Measurements from ENCODE around the gene ERN2. TPM values are rescaled to one million over a fixed set of nuclear protein-coding genes. Genes with fewer than 3 reads are reported as not detected.

ERN2 gene
- total RNA-seq, 1 donor from 2014 or later, result 0.29 TPM

- Histone ChIP-seq H3K9me3 (no peaks in the 10 kb centered on the region), H3K27ac (no peak overlapping the region), H3K36me3 (peaks cover 22% of the 10 kb centered on the region), H3K4me1 (peaks cover 7% of the 10 kb centered on the region), H3K27me3 (no peaks in the 10 kb centered on the region), H3K4me3 (peak overlapping the region; percentile 65)
- ATAC-seq, result peak; percentile 23
- TF ChIP-seq, protein P1, sequence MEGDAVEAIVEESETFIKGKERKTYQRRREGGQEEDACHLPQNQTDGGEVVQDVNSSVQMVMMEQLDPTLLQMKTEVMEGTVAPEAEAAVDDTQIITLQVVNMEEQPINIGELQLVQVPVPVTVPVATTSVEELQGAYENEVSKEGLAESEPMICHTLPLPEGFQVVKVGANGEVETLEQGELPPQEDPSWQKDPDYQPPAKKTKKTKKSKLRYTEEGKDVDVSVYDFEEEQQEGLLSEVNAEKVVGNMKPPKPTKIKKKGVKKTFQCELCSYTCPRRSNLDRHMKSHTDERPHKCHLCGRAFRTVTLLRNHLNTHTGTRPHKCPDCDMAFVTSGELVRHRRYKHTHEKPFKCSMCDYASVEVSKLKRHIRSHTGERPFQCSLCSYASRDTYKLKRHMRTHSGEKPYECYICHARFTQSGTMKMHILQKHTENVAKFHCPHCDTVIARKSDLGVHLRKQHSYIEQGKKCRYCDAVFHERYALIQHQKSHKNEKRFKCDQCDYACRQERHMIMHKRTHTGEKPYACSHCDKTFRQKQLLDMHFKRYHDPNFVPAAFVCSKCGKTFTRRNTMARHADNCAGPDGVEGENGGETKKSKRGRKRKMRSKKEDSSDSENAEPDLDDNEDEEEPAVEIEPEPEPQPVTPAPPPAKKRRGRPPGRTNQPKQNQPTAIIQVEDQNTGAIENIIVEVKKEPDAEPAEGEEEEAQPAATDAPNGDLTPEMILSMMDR (IDR thresholded peaks at IDR 0.05), result no peak
- intact Hi-C loops (cut with DNase I), result no loop called here
- no peak for DNase-seq
Measured at GRCh38 chr16:23679274-23679985, 33.6 kb downstream of the ERN2 start.

GRCh38 chr16:23678430-23679273 is 34.4 kb downstream of the ERN2 start, which contains the start of gene PLK1:
PLK1 (plus strand) TSS chr16:23678889; CDS start chr16:23678933, 44 bp downstream.
- intact Hi-C loops (cut with DNase I), result no loop called here
- Histone ChIP-seq H3K36me3 (peaks cover 14% of the 10 kb centered on the region), H3K27me3 (no peaks in the 10 kb centered on the region), H3K4me3 (peak within 1 kb of the TSS; percentile 65), H3K9me3 (no peaks in the 10 kb centered on the region), H3K4me1 (peaks cover 7% of the 10 kb centered on the region), H3K27ac (no peak within 1 kb of the TSS)
- ATAC-seq (peak; percentile 94), DNase-seq (peak; percentile 87)
- TF ChIP-seq, protein P1 (IDR thresholded peaks at IDR 0.05), result peak; percentile 19

DNA sequence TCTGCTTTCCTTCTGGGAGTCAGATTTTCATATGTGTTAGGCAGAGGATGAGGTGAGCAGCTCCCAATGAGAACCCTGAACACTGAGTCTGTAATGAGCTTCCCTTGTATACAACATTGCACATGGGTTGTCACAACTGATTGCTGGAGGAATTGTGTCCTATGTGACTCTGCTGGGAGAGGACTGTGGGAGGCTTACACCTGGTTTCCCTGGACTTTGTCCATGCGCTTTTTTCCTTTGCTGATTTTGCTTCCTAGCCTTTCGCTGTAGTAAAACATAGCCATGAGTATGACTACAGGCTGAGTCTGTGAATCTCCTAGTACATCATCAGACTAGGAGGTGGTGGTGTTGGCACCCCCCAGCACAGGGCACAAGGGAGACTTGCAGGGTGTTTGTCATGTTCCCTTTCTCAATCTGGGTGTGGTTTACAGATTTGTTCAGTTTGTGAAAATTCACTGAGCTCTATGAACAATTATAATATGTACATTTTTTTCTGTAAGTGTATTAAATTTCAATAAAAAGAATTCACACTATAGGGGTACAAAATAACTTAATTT is 36.0 kb downstream of the ERN2 start:
- Histone ChIP-seq H3K4me1 (peaks cover 7% of the 10 kb centered on the region), H3K9me3 (no peaks in the 10 kb centered on the region), H3K27me3 (no peaks in the 10 kb centered on the region), H3K36me3 (peaks cover 8% of the 10 kb centered on the region), H3K4me3 (no peak overlapping the region), H3K27ac (no peak overlapping the region)
- intact Hi-C loops (cut with DNase I), result no loop called here
- TF ChIP-seq, protein P1 (IDR thresholded peaks at IDR 0.05), result no peak
- DNase-seq, result no peak
- ATAC-seq, result no peak

DNA sequence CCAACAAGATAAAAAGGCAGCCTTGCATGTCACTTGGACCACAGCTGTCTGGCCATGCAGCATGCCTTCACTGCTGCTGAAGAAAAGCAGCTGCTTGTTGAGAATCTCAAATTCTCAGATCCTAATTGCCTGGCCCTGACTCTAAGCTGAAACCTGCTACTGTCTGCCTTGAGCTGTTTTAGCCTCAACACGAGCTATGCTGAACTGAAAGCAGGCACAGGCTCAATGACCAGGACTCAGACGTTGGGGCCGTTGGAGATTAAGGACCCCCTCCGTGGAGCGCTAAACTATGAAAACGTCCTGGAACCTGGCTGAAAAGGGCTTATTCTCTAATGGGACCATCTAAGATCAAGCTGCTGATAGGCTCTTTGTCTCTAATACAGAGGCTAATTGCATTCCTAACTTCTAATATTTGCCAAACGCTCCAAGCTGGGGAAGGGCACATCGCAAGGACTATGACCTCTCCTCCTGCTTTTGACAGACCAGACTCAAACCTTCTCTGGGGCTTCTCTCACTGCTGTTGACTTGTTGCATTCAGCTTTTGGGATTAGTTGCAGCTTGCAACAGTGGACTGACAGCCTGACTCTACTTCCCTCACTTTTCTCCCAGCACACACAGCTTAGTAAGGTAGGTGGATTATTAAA is 38.9 kb downstream of the ERN2 start:
- no peaks in the 10 kb centered on the region for H3K27me3 ChIP-seq
- intact Hi-C loops (cut with DNase I), result no loop called here
- H3K4me1 ChIP-seq, result peaks cover 3% of the 10 kb centered on the region
- no peaks in the 10 kb centered on the region for H3K9me3 ChIP-seq
- no peak overlapping the region for H3K4me3 ChIP-seq
- no peak overlapping the region for H3K27ac ChIP-seq
- TF ChIP-seq, protein P1 (IDR thresholded peaks at IDR 0.05), result no peak
- no peak for DNase-seq
- ATAC-seq, result no peak
- peaks cover 20% of the 10 kb centered on the region for H3K36me3 ChIP-seq

- Histone ChIP-seq H3K27ac (no peak overlapping the region), H3K9me3 (no peaks in the 10 kb centered on the region), H3K4me3 (no peak overlapping the region), H3K4me1 (no peaks in the 10 kb centered on the region), H3K27me3 (no peaks in the 10 kb centered on the region), H3K36me3 (peaks cover 56% of the 10 kb centered on the region)
- TF ChIP-seq, protein P1 (IDR thresholded peaks at IDR 0.05), result no peak
- intact Hi-C loops (cut with DNase I), result no loop called here
- DNase-seq (no peak), ATAC-seq (no peak)
Measured at GRCh38 chr16:23670137-23670776, 42.8 kb downstream of the ERN2 start.
